K562 (cell line): Measurements from ENCODE around the gene NOL4L. TPM values are rescaled to one million over a fixed set of nuclear protein-coding genes. Genes with fewer than 3 reads are reported as not detected.

Experiments
- ATAC-seq: fragments of 200-7000 bp; cut with Tn5 transposase; 3 replicates; pipeline ENCODE4 v1.9.1; 2020; ENCODE audit warnings: moderate library complexity
- BruUV-seq: library from RNA; stranded (reverse); fragments of 400-500 nt; replicated peaks from 2 replicates; lab custom pipeline; 2021; lab: Mats Ljungman, UMichigan
- CTCF ChIA-PET: fragments of 300-600 bp; formaldehyde crosslinking; extraction: SDS; loops from one replicate; lab custom pipeline; 2021; ENCODE audit warnings: low intra/inter-chr PET ratio; lab: Yijun Ruan, JAX
- POLR2A ChIA-PET: fragments of 300-600, 350-650 bp; sonication (Branson Sonifier 250); formaldehyde crosslinking; extraction: SDS; loops from one replicate; lab custom pipeline; 2021; ENCODE audit warnings: antibody characterized with exemption, inconsistent platforms; lab: Yijun Ruan, JAX
- DNase-seq, 4 experiments: peaks; one replicate each; pipeline versions ENCODE4 v3.0.0 to v3.0.0-alpha.2; 2011 to 2018; ENCODE audit warnings: low spot score in 3 of 4, mixed read lengths in 3 of 4; ENCODE audit errors: extremely low read depth in 1 of 4
- FAIRE-seq: peaks from 2 replicates; lab custom pipeline; 2011; peaks lifted over from hg19 to GRCh38; lab: Jason Lieb, UNC
- H2AFZ ChIP-seq: 2 replicates; pipeline ENCODE4 v1.6.0; 2011; ENCODE audit warnings: low read depth, low read length, control low read depth, inconsistent platforms
- H3K27ac ChIP-seq: fragments of 200-600 bp; 3 replicates; pipeline ENCODE4 v1.8.0; 2011; ENCODE audit warnings: low read depth, mild to moderate bottlenecking, control low read depth, inconsistent platforms, low read length, moderate library complexity, mixed read lengths; ENCODE audit errors: extremely low read depth
- H3K27me3 ChIP-seq, 2 experiments: fragments of 300-600 bp in 1 of 2; 2 replicates in 1 of 2; 3 replicates in 1 of 2; pipeline versions ENCODE4 v1.6.0 to v1.8.0; 2011; ENCODE audit warnings: inconsistent platforms in 2 of 2, low read length in 2 of 2, mild to moderate bottlenecking in 1 of 2, mixed read lengths in 1 of 2, moderate library complexity in 1 of 2; ENCODE audit not compliant: control insufficient read depth in 2 of 2, insufficient read depth in 2 of 2
- H3K36me3 ChIP-seq: fragments of 300-600 bp; 3 replicates; pipeline ENCODE4 v1.8.0; 2011; ENCODE audit warnings: mild to moderate bottlenecking, low read length, inconsistent platforms; ENCODE audit not compliant: control insufficient read depth, insufficient read depth
- H3K4me1 ChIP-seq, 2 experiments: fragments of 200-600 bp in 1 of 2; replicated peaks in 1 of 2; 2 replicates in 1 of 2; 3 replicates in 1 of 2; pipeline versions ENCODE4 v1.5.1 to v1.8.0; 2011; ENCODE audit warnings: inconsistent platforms in 2 of 2, low read length in 2 of 2, mild to moderate bottlenecking in 1 of 2, mixed read lengths in 1 of 2, moderate library complexity in 1 of 2; ENCODE audit not compliant: control insufficient read depth in 2 of 2, insufficient read depth in 2 of 2
- H3K4me2 ChIP-seq: 2 replicates; pipeline ENCODE4 v1.6.1; 2011; ENCODE audit warnings: low read length, control low read depth, inconsistent platforms, mixed read lengths; ENCODE audit not compliant: insufficient read depth
- H3K4me3 ChIP-seq: fragments of 200-600 bp; sonication (generic), shearing (Covaris generic); 2 replicates; pipeline ENCODE4 v1.5.1; 2016; ENCODE audit warnings: control low read depth, inconsistent platforms
- H3K79me2 ChIP-seq: fragments of 200-600 bp; 3 replicates; pipeline ENCODE4 v1.8.0; 2011; ENCODE audit warnings: low read length, inconsistent platforms; ENCODE audit not compliant: control insufficient read depth, insufficient read depth
- H3K9ac ChIP-seq, 2 experiments: 2 replicates each; pipeline versions ENCODE4 v1.6.0 to v1.6.1; 2011; ENCODE audit warnings: low read depth in 2 of 2, low read length in 2 of 2, control low read depth in 1 of 2, inconsistent platforms in 1 of 2, mild to moderate bottlenecking in 1 of 2, mixed read lengths in 1 of 2; ENCODE audit not compliant: insufficient read depth in 1 of 2
- H3K9me1 ChIP-seq: one replicate; pipeline ENCODE4 v1.6.0; 2011; ENCODE audit warnings: inconsistent platforms, mild to moderate bottlenecking, low read length, moderate library complexity; ENCODE audit not compliant: control insufficient read depth, insufficient read depth
- H3K9me3 ChIP-seq: replicated peaks from 2 replicates; pipeline ENCODE4 v1.5.1; 2011; ENCODE audit warnings: low read depth, low read length, inconsistent platforms; ENCODE audit not compliant: control insufficient read depth, insufficient read depth
- H4K20me1 ChIP-seq: replicated peaks from 2 replicates; pipeline ENCODE4 v1.6.1; 2011; ENCODE audit warnings: low read length, inconsistent platforms, mixed read lengths; ENCODE audit not compliant: control insufficient read depth, insufficient read depth
- FOXM1 ChIP-seq, 2 experiments: fragments of 450-650 bp in 1 of 2; sonication (generic) in 1 of 2; formaldehyde crosslinking in 1 of 2; IDR thresholded peaks; 2 replicates each; pipeline versions ENCODE4 v1.6.1 to v1.9.0; 2017 to 2022; ENCODE audit warnings: low read depth in 2 of 2, mild to moderate bottlenecking in 2 of 2, missing genetic modification reagents in 1 of 2, moderate library complexity in 1 of 2
- HMG20B ChIP-seq: fragments of 250-450 bp; sonication (Bioruptor Pico); IDR thresholded peaks from 2 replicates; pipeline ENCODE4 v1.5.0; 2021; ENCODE audit warnings: mild to moderate bottlenecking
- HMGN3 ChIP-seq: IDR thresholded peaks from 2 replicates; pipeline ENCODE4 v1.6.1; 2011; ENCODE audit warnings: borderline replicate concordance, low read depth, mild to moderate bottlenecking, mixed read lengths, low read length; ENCODE audit not compliant: insufficient read length; ENCODE audit errors: extremely low read depth
- NFIC ChIP-seq: fragments of 450-650 bp; IDR thresholded peaks from 2 replicates; pipeline ENCODE4 v1.6.1; 2017; ENCODE audit warnings: mild to moderate bottlenecking, inconsistent platforms
- NR4A1 ChIP-seq, 2 experiments: fragments of 250-450 bp in 1 of 2; fragments of 450-650 bp in 1 of 2; sonication (Bioruptor Pico) in 1 of 2; IDR thresholded peaks; 2 replicates each; pipeline versions ENCODE4 v1.4.0 to v1.6.1; 2016 to 2020; ENCODE audit warnings: mild to moderate bottlenecking in 2 of 2, missing compliant biosample characterization in 1 of 2, missing genetic modification characterization in 1 of 2, moderate library complexity in 1 of 2
- PCBP1 ChIP-seq: fragments of 200-400 bp; formaldehyde crosslinking; IDR thresholded peaks from 2 replicates; pipeline ENCODE4 v1.6.1; 2018; ENCODE audit warnings: mild to moderate bottlenecking, low read depth, low read length; ENCODE audit not compliant: poor library complexity, severe bottlenecking
- POLR2G ChIP-seq: fragments of 200-400 bp; formaldehyde crosslinking; IDR thresholded peaks from 2 replicates; pipeline ENCODE4 v1.6.1; 2017; ENCODE audit warnings: low read depth, mild to moderate bottlenecking, antibody characterized with exemption, low read length, moderate library complexity
- PRPF4 ChIP-seq: fragments of 200-400 bp; formaldehyde crosslinking; IDR thresholded peaks from one replicate; pipeline ENCODE4 v1.6.1; 2017; ENCODE audit warnings: low read length, low read depth, mild to moderate bottlenecking; ENCODE audit not compliant: insufficient read depth, poor library complexity, severe bottlenecking
- PURB ChIP-seq: sonication (generic); formaldehyde crosslinking; IDR thresholded peaks from 2 replicates; pipeline ENCODE4 v1.9.0; 2021; ENCODE audit warnings: low read depth, mild to moderate bottlenecking, missing genetic modification reagents
- RBFOX2 ChIP-seq: fragments of 200-400 bp; formaldehyde crosslinking; IDR thresholded peaks from 2 replicates; pipeline ENCODE4 v1.6.1; 2017; ENCODE audit warnings: low read depth, mild to moderate bottlenecking, low read length, moderate library complexity
- RBM22 ChIP-seq: fragments of 200-400 bp; formaldehyde crosslinking; IDR thresholded peaks from 2 replicates; pipeline ENCODE4 v1.6.1; 2018; ENCODE audit warnings: low read length, low read depth; ENCODE audit not compliant: poor library complexity, severe bottlenecking
- SP2 ChIP-seq: IDR thresholded peaks from 2 replicates; pipeline ENCODE4 v1.6.1; 2011; ENCODE audit warnings: mild to moderate bottlenecking, low read depth, low read length, moderate library complexity; ENCODE audit not compliant: poor library complexity, severe bottlenecking; ENCODE audit errors: extremely low read depth
- TFAM ChIP-seq: fragments of 250-450 bp; sonication (Bioruptor Pico); conservative IDR thresholded peaks from 2 replicates; pipeline ENCODE4 v1.5.0; 2021; ENCODE audit warnings: mild to moderate bottlenecking, moderate library complexity
- ZKSCAN3 ChIP-seq: fragments of 250-450 bp; sonication (Bioruptor Pico); IDR thresholded peaks from 2 replicates; pipeline ENCODE4 v1.4.0; 2020
- WGBS: fragments of 100-300 bp; shearing (Covaris generic); methylation state at CpG from one replicate; pipeline ENCODE4 v1.1.6; 2016; ENCODE audit warnings: low coverage, mixed read lengths; ENCODE audit not compliant: insufficient coverage; ENCODE audit errors: missing lambda C conversion rate; 5-methylcytosine and 5-hydroxymethylcytosine counted together
- in situ Hi-C: fragments of 300-500 bp; cut with MboI; formaldehyde crosslinking; loops from 4 replicates; pipeline ENCODE4 v1.15.0; 2018; ENCODE audit warnings: inconsistent platforms, mixed read lengths
- intact Hi-C: fragments of 100-400 bp; cut with micrococcal nuclease; formaldehyde crosslinking; loops from 2 replicates; pipeline ENCODE4 v1.14.2; 2022
- polyA plus RNA-seq, 8 experiments: library from polyadenylated mRNA; depleted of rRNA in 4 of 8; stranded (reverse) in 5 of 8; unstranded in 3 of 8; fragments of >200 nt; fragmentation: Nextera tagmentation in 2 of 8; fragmentation: Illumina TruSeq in 1 of 8; extraction: Ambion mirVana in 2 of 8; extraction: Trizol in 1 of 8; gene quantifications; 2 replicates each; pipeline versions ENCODE4 v1.2.1 to v1.2.3, GENCODE V29; 2011 to 2014; ENCODE audit warnings: inconsistent platforms in 1 of 8, missing spikeins in 1 of 8
- total RNA-seq, 7 experiments: library from RNA; depleted of rRNA in 6 of 7; stranded (reverse); fragments of >200 nt in 6 of 7; fragmentation: Illumina TruSeq in 2 of 7; extraction: Trizol in 2 of 7; gene quantifications; 2 replicates each; pipeline versions ENCODE4 v1.2.1 to v1.2.3, GENCODE V29; 2011 to 2021; ENCODE audit warnings: low replicate concordance in 1 of 7
- TF ChIP-seq, protein P1 (sequence below): sonication (generic); formaldehyde crosslinking; IDR thresholded peaks from 2 replicates; pipeline ENCODE4 v1.8.0; 2022; ENCODE audit warnings: mild to moderate bottlenecking, missing genetic modification reagents, borderline replicate concordance
- TF ChIP-seq, protein P2 (sequence below): fragments of 250-450 bp; sonication (Bioruptor Pico); IDR thresholded peaks from 2 replicates; pipeline ENCODE4 v1.8.0; 2022; ENCODE audit warnings: inconsistent platforms, mild to moderate bottlenecking, moderate library complexity, borderline replicate concordance

Gene NOL4L
- total and polyA plus RNA-seq, 9 of the 15 experiments (the other 6 are each of a cell fraction or from before 2014, with no cell fraction given): 5.1 to 36.2 (median 13.6) TPM

DNA sequence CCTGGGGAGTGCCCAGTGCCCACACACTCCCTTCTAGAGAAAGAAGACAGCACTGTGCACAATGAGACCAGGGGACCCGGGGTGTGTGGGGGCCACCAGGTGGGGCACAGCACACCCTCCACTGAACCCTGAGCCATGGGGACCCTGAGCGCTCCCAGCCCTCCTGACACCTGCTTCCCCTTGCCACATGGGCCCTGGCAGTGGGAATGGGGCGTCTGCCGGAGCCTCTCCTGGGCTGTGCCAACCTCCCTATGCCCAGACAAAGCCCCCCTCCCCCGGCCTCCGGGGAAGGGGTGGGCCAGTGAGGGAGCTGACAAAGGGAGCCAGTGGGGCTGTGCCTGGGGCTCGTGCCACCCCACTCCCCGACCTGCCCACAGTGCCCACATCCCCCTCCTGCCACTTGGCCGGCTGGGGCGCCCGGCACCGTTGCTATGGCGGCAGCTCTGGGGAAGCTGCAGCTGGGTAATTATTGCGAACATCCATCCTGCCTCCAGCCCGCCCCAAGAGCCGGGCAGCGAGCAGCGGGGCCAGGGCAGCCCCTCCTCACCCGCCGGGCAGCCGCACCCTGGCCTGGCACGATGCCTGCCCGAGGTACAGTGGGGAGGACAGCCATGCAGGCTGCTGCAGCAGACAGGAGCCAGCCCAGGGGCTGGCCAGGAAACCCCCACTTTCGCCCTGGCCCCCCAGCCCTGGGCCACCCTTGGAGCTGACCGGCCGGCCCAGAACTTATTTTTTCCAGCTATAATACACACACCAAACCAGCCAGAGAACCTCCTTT is 41.9 kb upstream of the NOL4L start:
- intact Hi-C loops (no loop called here), in situ Hi-C loops (loop anchor here (25.0 kb wide), 1 partner anchor 1040 kb away; no protein-coding TSS in a partner anchor)
- no TSS peak for BruUV-seq
- H3K4me2 ChIP-seq: peak overlapping the region; percentile 72
- peaks cover 59 to 83% of the 10 kb centered on the region in 2 experiments for H3K4me1 ChIP-seq
- H2AFZ ChIP-seq: peak overlapping the region; percentile 72; the same call in 1 of the 2 replicates
- peaks cover 7% of the 10 kb centered on the region for H4K20me1 ChIP-seq
- WGBS: 81% methylated on average over 22 of the region's 26 CpGs
- no peaks in the 10 kb centered on the region for H3K27me3 ChIP-seq
- H3K9me1 ChIP-seq: no peaks in the 10 kb centered on the region
- peak overlapping the region; percentile 54 to 92 for H3K9ac ChIP-seq
- POLR2A ChIA-PET: interaction anchor here (0.6 to 7.8 kb wide), 6 partner anchors 12 to 701 kb away, joined by 3 to 110 read pairs (median 4); no protein-coding TSS in a partner anchor
- peak overlapping the region; percentile 20; the same call in 1 of the 2 replicates for H3K4me3 ChIP-seq
- H3K79me2 ChIP-seq: peaks cover 94% of the 10 kb centered on the region
- DNase-seq (no peak), FAIRE-seq (no peak), ATAC-seq (peak; percentile 0; the same call in 2 of the 3 replicates)
- no peaks in the 10 kb centered on the region for H3K9me3 ChIP-seq
- CTCF ChIA-PET: no interaction called here
- peaks cover 88% of the 10 kb centered on the region for H3K36me3 ChIP-seq
- peak overlapping the region; percentile 84 for H3K27ac ChIP-seq
- peak; percentile 90 for TF ChIP-seq PCBP1
- TF ChIP-seq PRPF4: peak; percentile 38
- TF ChIP-seq RBFOX2: peak; percentile 82
- TF ChIP-seq HMGN3: peak; percentile 23
- no peak for TF ChIP-seq PURB (CRISPR knock-in tag)
- TF ChIP-seq SP2: no peak
- TF ChIP-seq FOXM1 (IDR thresholded peaks at IDR 0.05; ENCODE audit: low read depth): no peak
- no peak for TF ChIP-seq FOXM1 (CRISPR knock-in tag; IDR thresholded peaks at IDR 0.05; ENCODE audit: low read depth)
- TF ChIP-seq, protein P1, sequence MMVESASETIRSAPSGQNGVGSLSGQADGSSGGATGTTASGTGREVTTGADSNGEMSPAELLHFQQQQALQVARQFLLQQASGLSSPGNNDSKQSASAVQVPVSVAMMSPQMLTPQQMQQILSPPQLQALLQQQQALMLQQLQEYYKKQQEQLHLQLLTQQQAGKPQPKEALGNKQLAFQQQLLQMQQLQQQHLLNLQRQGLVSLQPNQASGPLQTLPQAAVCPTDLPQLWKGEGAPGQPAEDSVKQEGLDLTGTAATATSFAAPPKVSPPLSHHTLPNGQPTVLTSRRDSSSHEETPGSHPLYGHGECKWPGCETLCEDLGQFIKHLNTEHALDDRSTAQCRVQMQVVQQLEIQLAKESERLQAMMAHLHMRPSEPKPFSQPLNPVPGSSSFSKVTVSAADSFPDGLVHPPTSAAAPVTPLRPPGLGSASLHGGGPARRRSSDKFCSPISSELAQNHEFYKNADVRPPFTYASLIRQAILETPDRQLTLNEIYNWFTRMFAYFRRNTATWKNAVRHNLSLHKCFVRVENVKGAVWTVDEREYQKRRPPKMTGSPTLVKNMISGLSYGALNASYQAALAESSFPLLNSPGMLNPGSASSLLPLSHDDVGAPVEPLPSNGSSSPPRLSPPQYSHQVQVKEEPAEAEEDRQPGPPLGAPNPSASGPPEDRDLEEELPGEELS (CRISPR knock-in tag): no peak
- TF ChIP-seq NFIC: 0 out of 2 replicates have a peak, but pooled peaks have one; percentile 11
- TF ChIP-seq ZKSCAN3 (CRISPR knock-in tag): no peak
- no peak for TF ChIP-seq HMG20B
- TF ChIP-seq, protein P2, sequence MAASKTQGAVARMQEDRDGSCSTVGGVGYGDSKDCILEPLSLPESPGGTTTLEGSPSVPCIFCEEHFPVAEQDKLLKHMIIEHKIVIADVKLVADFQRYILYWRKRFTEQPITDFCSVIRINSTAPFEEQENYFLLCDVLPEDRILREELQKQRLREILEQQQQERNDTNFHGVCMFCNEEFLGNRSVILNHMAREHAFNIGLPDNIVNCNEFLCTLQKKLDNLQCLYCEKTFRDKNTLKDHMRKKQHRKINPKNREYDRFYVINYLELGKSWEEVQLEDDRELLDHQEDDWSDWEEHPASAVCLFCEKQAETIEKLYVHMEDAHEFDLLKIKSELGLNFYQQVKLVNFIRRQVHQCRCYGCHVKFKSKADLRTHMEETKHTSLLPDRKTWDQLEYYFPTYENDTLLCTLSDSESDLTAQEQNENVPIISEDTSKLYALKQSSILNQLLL: no peak
- TF ChIP-seq POLR2G: peak; percentile 83
- TF ChIP-seq TFAM: no peak
- TF ChIP-seq RBM22: peak; percentile 96
- TF ChIP-seq NR4A1 (CRISPR knock-in tag; IDR thresholded peaks at IDR 0.05): no peak
- TF ChIP-seq NR4A1 (tag; IDR thresholded peaks at IDR 0.05): no peak
